ENCODE measurements around the gene GRM8. TPM values are rescaled to one million over a fixed set of nuclear protein-coding genes. Genes with fewer than 3 reads are reported as not detected.

Gene GRM8
- polyA plus RNA-seq, 1 donor from 2014 or later = 1.5 TPM

- H3F3A ChIP-seq (ENCODE audit: insufficient read depth, low read length, poor library complexity, severe bottlenecking) = no peaks in the 10 kb centered on the region
- H4K20me1 ChIP-seq (ENCODE audit: insufficient read depth) = no peaks in the 10 kb centered on the region
- H2AFZ ChIP-seq (ENCODE audit: low read depth, low read length) = no peak overlapping the region
- H3K27me3 ChIP-seq (ENCODE audit: insufficient read depth, low read depth, low read length) = no peaks in the 10 kb centered on the region
- H3K27ac ChIP-seq (ENCODE audit: low read length) = no peak overlapping the region
- no peak overlapping the region for H3K4me2 ChIP-seq (ENCODE audit: low read length)
- no peaks in the 10 kb centered on the region for H3K9me3 ChIP-seq (ENCODE audit: low read length)
- H3K36me3 ChIP-seq (ENCODE audit: insufficient read depth, low read length) = no peaks in the 10 kb centered on the region
- H3K4me3 ChIP-seq (ENCODE audit: low read length) = no peak overlapping the region
- no peaks in the 10 kb centered on the region for H3K9me2 ChIP-seq (ENCODE audit: insufficient read depth, low read length)
- TF ChIP-seq MXI1 (conservative IDR thresholded peaks at IDR 0.05; ENCODE audit: poor library complexity, severe bottlenecking) = no peak
- no peak for TF ChIP-seq TAF1 (IDR thresholded peaks at IDR 0.05; ENCODE audit: low read depth)
- TF ChIP-seq REST (IDR thresholded peaks at IDR 0.05; ENCODE audit: borderline replicate concordance) = no peak
- TF ChIP-seq CTCF (IDR thresholded peaks at IDR 0.05; ENCODE audit: poor library complexity, severe bottlenecking) = no peak
- no peak for TF ChIP-seq SMC3 (conservative IDR thresholded peaks at IDR 0.05; ENCODE audit: poor library complexity)
- TF ChIP-seq EZH2 (IDR thresholded peaks at IDR 0.05; ENCODE audit: borderline replicate concordance, insufficient read depth, low read length, poor library complexity, severe bottlenecking) = no peak
- no peak for TF ChIP-seq EP300 (conservative IDR thresholded peaks at IDR 0.05; ENCODE audit: poor library complexity, severe bottlenecking)
- TF ChIP-seq POLR2AphosphoS5 (IDR thresholded peaks at IDR 0.05) = no peak
- no peak overlapping the region for H3K9ac ChIP-seq (ENCODE audit: low read length)
- no peaks in the 10 kb centered on the region for H3K79me2 ChIP-seq (replicated peaks; ENCODE audit: insufficient read depth, low read length)
Measured at GRCh38 chr7:126589068-126589684, 663.6 kb downstream of the GRM8 start.

- H3K36me3 ChIP-seq (ENCODE audit: insufficient read depth, low read length) = no peaks in the 10 kb centered on the region
- H3K27me3 ChIP-seq (ENCODE audit: insufficient read depth, low read depth, low read length) = no peaks in the 10 kb centered on the region
- TF ChIP-seq MXI1 (conservative IDR thresholded peaks at IDR 0.05; ENCODE audit: poor library complexity, severe bottlenecking) = no peak
- no peak for TF ChIP-seq POLR2AphosphoS5 (IDR thresholded peaks at IDR 0.05)
- no peak for TF ChIP-seq REST (IDR thresholded peaks at IDR 0.05; ENCODE audit: borderline replicate concordance)
- no peak for TF ChIP-seq SMC3 (conservative IDR thresholded peaks at IDR 0.05; ENCODE audit: poor library complexity)
- no peak for TF ChIP-seq EP300 (conservative IDR thresholded peaks at IDR 0.05; ENCODE audit: poor library complexity, severe bottlenecking)
- TF ChIP-seq RAD21 (conservative IDR thresholded peaks at IDR 0.05) = no peak
- TF ChIP-seq EZH2 (IDR thresholded peaks at IDR 0.05; ENCODE audit: borderline replicate concordance, insufficient read depth, low read length, poor library complexity, severe bottlenecking) = no peak
- no peak for TF ChIP-seq CTCF (IDR thresholded peaks at IDR 0.05; ENCODE audit: poor library complexity, severe bottlenecking)
- TF ChIP-seq TAF1 (IDR thresholded peaks at IDR 0.05; ENCODE audit: low read depth) = no peak
- H3K9ac ChIP-seq (ENCODE audit: low read length) = no peak overlapping the region
- no peaks in the 10 kb centered on the region for H3K9me3 ChIP-seq (ENCODE audit: low read length)
- H3K4me3 ChIP-seq (ENCODE audit: low read length) = no peak overlapping the region
- H3K4me2 ChIP-seq (ENCODE audit: low read length) = no peak overlapping the region
- H2AFZ ChIP-seq (ENCODE audit: low read depth, low read length) = no peak overlapping the region
- H3K9me2 ChIP-seq (ENCODE audit: insufficient read depth, low read length) = no peaks in the 10 kb centered on the region
- no peaks in the 10 kb centered on the region for H3K79me2 ChIP-seq (replicated peaks; ENCODE audit: insufficient read depth, low read length)
- H3F3A ChIP-seq (ENCODE audit: insufficient read depth, low read length, poor library complexity, severe bottlenecking) = no peaks in the 10 kb centered on the region
- H3K27ac ChIP-seq (ENCODE audit: low read length) = no peak overlapping the region
- H4K20me1 ChIP-seq (ENCODE audit: insufficient read depth) = no peaks in the 10 kb centered on the region
Measured at GRCh38 chr7:126578338-126578737, 674.4 kb downstream of the GRM8 start.

Measured in neural cell (in vitro differentiated cells).